ENCODE results near the gene TEX9.

Gene TEX9

DNA sequence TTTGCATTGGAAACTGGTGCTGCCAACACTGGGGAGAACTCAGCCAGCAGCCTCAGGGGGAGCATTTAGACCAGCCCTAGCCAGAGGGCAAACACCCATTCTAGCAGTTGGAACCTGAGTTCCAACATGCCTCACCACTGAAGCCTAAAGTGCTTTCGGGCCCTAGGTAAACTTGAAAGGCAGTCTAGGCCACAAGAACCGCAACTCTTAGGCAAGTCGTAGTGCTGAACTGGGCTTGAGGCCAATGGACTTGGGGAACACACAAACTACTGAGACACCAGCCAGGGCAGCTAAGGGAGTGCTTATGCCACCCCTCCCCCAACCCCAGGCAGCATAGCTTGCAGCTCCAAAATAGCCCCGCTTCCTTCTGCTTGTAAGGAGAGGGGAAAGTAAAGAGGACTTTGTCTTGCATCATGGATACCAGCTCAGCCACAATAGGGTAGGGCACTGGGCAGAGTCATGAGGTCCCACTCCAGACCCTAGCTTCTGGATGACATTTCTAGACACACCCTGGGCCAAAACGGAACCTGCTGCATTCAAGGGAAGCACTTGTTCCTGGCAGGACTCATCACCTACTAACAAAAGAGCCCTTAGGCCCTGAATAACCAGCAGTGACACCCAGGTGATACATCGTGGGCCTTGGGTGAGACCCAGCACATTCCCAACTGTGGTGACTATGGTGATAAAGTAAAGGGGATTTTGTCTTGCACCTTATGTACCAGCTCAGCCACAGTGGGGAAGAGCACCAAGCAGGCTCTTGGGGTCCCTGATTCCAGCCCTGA lies 37.3 kb upstream of the TEX9 start:
- WGBS (ENCODE audit: insufficient coverage), result 98% methylated on average over 4 of the region's 6 CpGs

DNA sequence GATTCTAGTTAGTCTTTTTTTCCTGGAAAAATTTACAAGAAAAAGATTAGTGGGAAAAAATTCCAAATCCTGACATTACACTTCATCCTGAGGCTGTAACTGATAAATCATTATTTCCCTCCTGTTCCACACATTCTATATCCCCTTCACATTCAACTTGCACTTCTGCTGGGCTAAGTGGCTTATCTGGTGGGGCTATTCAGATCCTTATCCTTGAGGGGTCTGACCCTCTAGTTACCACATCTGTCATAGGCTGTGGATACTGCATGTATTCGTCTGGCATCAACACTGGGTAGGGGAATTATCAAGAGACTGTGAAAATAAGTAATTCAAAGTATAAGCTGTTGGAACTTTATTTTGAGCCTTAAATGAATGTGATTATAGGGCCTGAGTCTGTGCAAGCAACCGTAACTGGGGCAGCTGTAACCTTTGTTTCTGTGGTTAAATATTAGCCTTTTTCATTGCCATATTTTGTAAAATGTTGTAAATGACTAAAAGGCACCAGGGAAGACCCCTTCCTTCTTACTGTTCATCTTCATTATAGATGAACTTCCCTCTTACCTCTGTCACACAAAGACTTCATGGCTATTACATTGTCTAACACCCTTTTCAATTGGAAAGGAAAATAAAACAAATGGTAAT lies 28.0 kb upstream of the TEX9 start:
- H3K27ac ChIP-seq (ENCODE audit: insufficient read depth in 1 of 2, low read depth in 1 of 2, low read length in 2 of 2, poor library complexity in 1 of 2, severe bottlenecking in 2 of 2), result no peak overlapping the region

More for the DNA sequence above, 37.3 kb upstream of the TEX9 start:
- Histone ChIP-seq H3K4me1 (ENCODE audit: control extremely low read depth in 1 of 4, control insufficient read depth in 4 of 4, insufficient read depth in 4 of 4, low read length in 3 of 4) (no peaks in the 10 kb centered on the region), H3K36me3 (ENCODE audit: control insufficient read depth in 4 of 4, insufficient read depth in 4 of 4, low read length in 3 of 4) (no peaks in the 10 kb centered on the region), H3K9me3 (ENCODE audit: control extremely low read depth in 1 of 5, control insufficient read depth in 4 of 5, insufficient read depth in 2 of 5, low read depth in 1 of 5, low read length in 4 of 5) (peaks cover 0 to 10% (median 0%) of the 10 kb centered on the region in 5 experiments), H3K27me3 (replicated peaks in 2 of 5; ENCODE audit: control insufficient read depth in 4 of 5, insufficient read depth in 5 of 5, low read length in 4 of 5) (no peaks in the 10 kb centered on the region), H3K4me3 (ENCODE audit: control insufficient read depth in 1 of 7, extremely low read depth in 1 of 7, insufficient read depth in 4 of 7, low read depth in 2 of 7, low read length in 6 of 7) (no peak overlapping the region), H3K27ac (ENCODE audit: insufficient read depth in 1 of 2, low read depth in 1 of 2, low read length in 2 of 2, poor library complexity in 1 of 2, severe bottlenecking in 2 of 2) (no peak overlapping the region)
- ChIA-PET POLR2A (no interaction called here), CTCF (no interaction called here)
- no peak for DNase-seq

GRCh38 chr15:56339594-56339993 lies 25.6 kb upstream of the TEX9 start:
- no peak overlapping the region for H3K4me3 ChIP-seq (ENCODE audit: control insufficient read depth in 1 of 7, extremely low read depth in 1 of 7, insufficient read depth in 4 of 7, low read depth in 2 of 7, low read length in 6 of 7)
- H3K27ac ChIP-seq (ENCODE audit: insufficient read depth in 1 of 2, low read depth in 1 of 2, low read length in 2 of 2, poor library complexity in 1 of 2, severe bottlenecking in 2 of 2), result no peak overlapping the region
- 100% methylated on average over 3 of the region's 4 CpGs for WGBS (ENCODE audit: insufficient coverage)
- DNase-seq, result no peak
- CTCF ChIA-PET, result no interaction called here
- H3K36me3 ChIP-seq (ENCODE audit: control insufficient read depth in 4 of 4, insufficient read depth in 4 of 4, low read length in 3 of 4), result no peaks in the 10 kb centered on the region
- peaks cover 0 to 4% (median 0%) of the 10 kb centered on the region in 4 experiments for H3K4me1 ChIP-seq (ENCODE audit: control extremely low read depth in 1 of 4, control insufficient read depth in 4 of 4, insufficient read depth in 4 of 4, low read length in 3 of 4)
- POLR2A ChIA-PET, result no interaction called here
- H3K27me3 ChIP-seq (replicated peaks in 2 of 5; ENCODE audit: control insufficient read depth in 4 of 5, insufficient read depth in 5 of 5, low read length in 4 of 5), result no peaks in the 10 kb centered on the region
- no peaks in the 10 kb centered on the region for H3K9me3 ChIP-seq (ENCODE audit: control extremely low read depth in 1 of 5, control insufficient read depth in 4 of 5, insufficient read depth in 2 of 5, low read depth in 1 of 5, low read length in 4 of 5)

More for the DNA sequence above, 28.0 kb upstream of the TEX9 start:
- H3K36me3 ChIP-seq (ENCODE audit: control insufficient read depth in 4 of 4, insufficient read depth in 4 of 4, low read length in 3 of 4), result no peaks in the 10 kb centered on the region
- H3K9me3 ChIP-seq (ENCODE audit: control extremely low read depth in 1 of 5, control insufficient read depth in 4 of 5, insufficient read depth in 2 of 5, low read depth in 1 of 5, low read length in 4 of 5), result peaks cover 0 to 2% (median 0%) of the 10 kb centered on the region in 5 experiments
- H3K4me3 ChIP-seq (ENCODE audit: control insufficient read depth in 1 of 7, extremely low read depth in 1 of 7, insufficient read depth in 4 of 7, low read depth in 2 of 7, low read length in 6 of 7), result no peak overlapping the region
- ChIA-PET CTCF (no interaction called here), POLR2A (no interaction called here)
- no peaks in the 10 kb centered on the region for H3K27me3 ChIP-seq (replicated peaks in 2 of 5; ENCODE audit: control insufficient read depth in 4 of 5, insufficient read depth in 5 of 5, low read length in 4 of 5)
- H3K4me1 ChIP-seq (ENCODE audit: control extremely low read depth in 1 of 4, control insufficient read depth in 4 of 4, insufficient read depth in 4 of 4, low read length in 3 of 4), result no peaks in the 10 kb centered on the region
- DNase-seq, result no peak
- WGBS (ENCODE audit: insufficient coverage), result no CpG with 5 or more reads among the region's 2 CpGs

DNA sequence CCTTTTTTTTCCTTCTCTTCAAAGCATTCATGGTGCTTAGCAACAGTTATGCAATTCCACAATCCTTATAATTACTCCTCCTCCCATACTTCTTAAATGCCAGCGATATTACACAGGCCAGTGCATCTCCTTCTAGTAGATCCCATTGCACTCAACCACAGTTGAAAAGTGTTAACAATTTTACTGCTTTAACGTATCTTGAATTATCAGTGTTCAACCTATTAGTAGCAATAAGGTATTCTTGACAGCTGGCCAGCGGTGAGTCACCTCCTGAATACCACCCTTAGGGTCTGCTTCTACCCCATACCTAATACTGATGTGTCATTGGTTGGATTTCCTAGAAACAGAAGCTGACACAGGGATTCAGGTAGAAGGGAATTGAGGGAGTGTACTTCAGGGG lies 24.0 kb upstream of the TEX9 start:
- no peak for DNase-seq
- H3K27ac ChIP-seq (ENCODE audit: insufficient read depth in 1 of 2, low read depth in 1 of 2, low read length in 2 of 2, poor library complexity in 1 of 2, severe bottlenecking in 2 of 2), result no peak overlapping the region
- WGBS (ENCODE audit: insufficient coverage), result 100% methylated on average over 2 of the region's 3 CpGs
- CTCF ChIA-PET, result no interaction called here
- H3K4me3 ChIP-seq (ENCODE audit: control insufficient read depth in 1 of 7, extremely low read depth in 1 of 7, insufficient read depth in 4 of 7, low read depth in 2 of 7, low read length in 6 of 7), result no peak overlapping the region
- peaks cover 0 to 4% (median 0%) of the 10 kb centered on the region in 4 experiments for H3K4me1 ChIP-seq (ENCODE audit: control extremely low read depth in 1 of 4, control insufficient read depth in 4 of 4, insufficient read depth in 4 of 4, low read length in 3 of 4)
- H3K27me3 ChIP-seq (replicated peaks in 2 of 5; ENCODE audit: control insufficient read depth in 4 of 5, insufficient read depth in 5 of 5, low read length in 4 of 5), result no peaks in the 10 kb centered on the region
- H3K36me3 ChIP-seq (ENCODE audit: control insufficient read depth in 4 of 4, insufficient read depth in 4 of 4, low read length in 3 of 4), result no peaks in the 10 kb centered on the region
- POLR2A ChIA-PET, result no interaction called here
- no peaks in the 10 kb centered on the region for H3K9me3 ChIP-seq (ENCODE audit: control extremely low read depth in 1 of 5, control insufficient read depth in 4 of 5, insufficient read depth in 2 of 5, low read depth in 1 of 5, low read length in 4 of 5)

DNA sequence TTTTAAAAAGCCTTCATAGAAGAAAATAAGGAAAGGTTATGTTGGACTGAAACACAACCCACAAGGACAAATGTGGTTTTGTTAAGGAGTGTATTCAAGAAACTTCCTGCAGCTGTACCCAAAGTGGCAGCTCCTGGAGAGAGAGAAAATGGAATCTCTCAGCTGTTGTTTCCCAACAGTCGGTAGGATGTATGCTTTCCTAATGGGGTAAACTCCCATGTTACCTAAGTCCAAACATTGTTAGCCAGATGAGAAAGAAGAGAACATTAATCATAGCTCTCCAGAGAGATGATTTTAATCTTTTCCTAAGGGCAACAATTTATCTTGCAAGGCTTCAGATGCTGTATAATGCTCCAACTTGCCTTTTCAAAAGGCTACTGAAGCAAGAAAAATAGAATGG lies 22.6 kb upstream of the TEX9 start:
- H3K36me3 ChIP-seq (ENCODE audit: control insufficient read depth in 4 of 4, insufficient read depth in 4 of 4, low read length in 3 of 4), result no peaks in the 10 kb centered on the region
- no peak overlapping the region for H3K4me3 ChIP-seq (ENCODE audit: control insufficient read depth in 1 of 7, extremely low read depth in 1 of 7, insufficient read depth in 4 of 7, low read depth in 2 of 7, low read length in 6 of 7)
- DNase-seq, result no peak
- no peak overlapping the region for H3K27ac ChIP-seq (ENCODE audit: insufficient read depth in 1 of 2, low read depth in 1 of 2, low read length in 2 of 2, poor library complexity in 1 of 2, severe bottlenecking in 2 of 2)
- H3K9me3 ChIP-seq (ENCODE audit: control extremely low read depth in 1 of 5, control insufficient read depth in 4 of 5, insufficient read depth in 2 of 5, low read depth in 1 of 5, low read length in 4 of 5), result no peaks in the 10 kb centered on the region
- POLR2A ChIA-PET, result no interaction called here
- H3K27me3 ChIP-seq (replicated peaks in 2 of 5; ENCODE audit: control insufficient read depth in 4 of 5, insufficient read depth in 5 of 5, low read length in 4 of 5), result no peaks in the 10 kb centered on the region
- H3K4me1 ChIP-seq (ENCODE audit: control extremely low read depth in 1 of 4, control insufficient read depth in 4 of 4, insufficient read depth in 4 of 4, low read length in 3 of 4), result peaks cover 0 to 4% (median 0%) of the 10 kb centered on the region in 4 experiments
- WGBS (ENCODE audit: insufficient coverage), result 60% methylated on average over 1 of the region's 1 CpG
- CTCF ChIA-PET, result interaction anchor here (0.7 to 0.9 kb wide), 2 partner anchors 9 to 964 kb away, joined by 3 read pairs; no protein-coding TSS in a partner anchor

GRCh38 chr15:56343879-56344278 lies 21.3 kb upstream of the TEX9 start:
- no peaks in the 10 kb centered on the region for H3K36me3 ChIP-seq (ENCODE audit: control insufficient read depth in 4 of 4, insufficient read depth in 4 of 4, low read length in 3 of 4)
- H3K9me3 ChIP-seq (ENCODE audit: control extremely low read depth in 1 of 5, control insufficient read depth in 4 of 5, insufficient read depth in 2 of 5, low read depth in 1 of 5, low read length in 4 of 5), result no peaks in the 10 kb centered on the region
- DNase-seq, result no peak
- ChIA-PET CTCF (interaction anchor here (0.9 kb wide), 1 partner anchor 8 kb away, joined by 3 read pairs; no protein-coding TSS in a partner anchor), POLR2A (no interaction called here)
- no peak overlapping the region for H3K27ac ChIP-seq (ENCODE audit: insufficient read depth in 1 of 2, low read depth in 1 of 2, low read length in 2 of 2, poor library complexity in 1 of 2, severe bottlenecking in 2 of 2)
- peaks cover 0 to 4% (median 0%) of the 10 kb centered on the region in 4 experiments for H3K4me1 ChIP-seq (ENCODE audit: control extremely low read depth in 1 of 4, control insufficient read depth in 4 of 4, insufficient read depth in 4 of 4, low read length in 3 of 4)
- H3K4me3 ChIP-seq (ENCODE audit: control insufficient read depth in 1 of 7, extremely low read depth in 1 of 7, insufficient read depth in 4 of 7, low read depth in 2 of 7, low read length in 6 of 7), result no peak overlapping the region
- WGBS (ENCODE audit: insufficient coverage), result no CpG with 5 or more reads among the region's 2 CpGs
- H3K27me3 ChIP-seq (replicated peaks in 2 of 5; ENCODE audit: control insufficient read depth in 4 of 5, insufficient read depth in 5 of 5, low read length in 4 of 5), result no peaks in the 10 kb centered on the region

DNA sequence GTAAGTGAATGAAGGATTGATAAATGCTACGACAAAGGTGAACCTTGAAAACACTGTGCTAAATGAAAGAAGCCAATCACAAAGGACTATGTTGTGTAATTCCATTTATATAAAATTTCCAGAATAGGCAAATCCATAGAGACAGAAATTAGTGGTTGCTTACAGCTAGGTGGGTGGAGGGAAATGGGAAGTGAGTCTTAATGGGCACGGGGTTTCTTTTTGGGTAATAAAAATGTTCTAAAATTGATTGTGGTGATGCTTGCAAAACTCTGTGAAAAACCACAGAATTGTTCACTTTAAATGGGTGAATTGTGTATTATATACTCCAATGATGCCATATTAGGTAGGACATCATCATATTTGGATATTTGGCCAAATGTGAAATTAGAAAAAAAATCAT lies 20.9 kb upstream of the TEX9 start:
- no peak overlapping the region for H3K27ac ChIP-seq (ENCODE audit: insufficient read depth in 1 of 2, low read depth in 1 of 2, low read length in 2 of 2, poor library complexity in 1 of 2, severe bottlenecking in 2 of 2)
- H3K27me3 ChIP-seq (replicated peaks in 2 of 5; ENCODE audit: control insufficient read depth in 4 of 5, insufficient read depth in 5 of 5, low read length in 4 of 5), result no peaks in the 10 kb centered on the region
- H3K9me3 ChIP-seq (ENCODE audit: control extremely low read depth in 1 of 5, control insufficient read depth in 4 of 5, insufficient read depth in 2 of 5, low read depth in 1 of 5, low read length in 4 of 5), result no peaks in the 10 kb centered on the region
- H3K4me1 ChIP-seq (ENCODE audit: control extremely low read depth in 1 of 4, control insufficient read depth in 4 of 4, insufficient read depth in 4 of 4, low read length in 3 of 4), result peaks cover 0 to 4% (median 0%) of the 10 kb centered on the region in 4 experiments
- DNase-seq, result no peak
- no peaks in the 10 kb centered on the region for H3K36me3 ChIP-seq (ENCODE audit: control insufficient read depth in 4 of 4, insufficient read depth in 4 of 4, low read length in 3 of 4)
- POLR2A ChIA-PET, result no interaction called here
- CTCF ChIA-PET, result no interaction called here
- WGBS (ENCODE audit: insufficient coverage), result no CpG with 5 or more reads among the region's 2 CpGs
- no peak overlapping the region for H3K4me3 ChIP-seq (ENCODE audit: control insufficient read depth in 1 of 7, extremely low read depth in 1 of 7, insufficient read depth in 4 of 7, low read depth in 2 of 7, low read length in 6 of 7)

All from common myeloid progenitor, CD34-positive (primary cell).